Right cardiac atrium (tissue), 5 donors: Measurements from ENCODE around the gene SH3PXD2A. TPM values are rescaled to one million over a fixed set of nuclear protein-coding genes. Genes with fewer than 3 reads are reported as not detected.

Experiments
- ATAC-seq, 2 donors: fragments of 200-7000 bp; cut with Tn5 transposase; one replicate each; pipeline versions ENCODE4 v1.8.0 to v1.9.1; 2020; ENCODE audit warnings: moderate library complexity in 2 of 2, mild to moderate bottlenecking in 1 of 2
- DNase-seq, 3 donors: peaks; one replicate each; pipeline ENCODE4 v3.0.0-alpha.2; 2020
- H3K27ac ChIP-seq: one replicate; pipeline ENCODE4 v1.5.1; 2013; ENCODE audit warnings: mild to moderate bottlenecking, low read length, control low read depth, moderate library complexity
- H3K27me3 ChIP-seq: one replicate; pipeline ENCODE4 v1.6.1; 2013; ENCODE audit not compliant: control insufficient read depth, insufficient read depth
- H3K4me1 ChIP-seq: one replicate; pipeline ENCODE4 v1.6.1; 2013; ENCODE audit warnings: low read length; ENCODE audit not compliant: control insufficient read depth, insufficient read depth
- H3K4me3 ChIP-seq: one replicate; pipeline ENCODE4 v1.5.1; 2013; ENCODE audit warnings: low read length, control low read depth
- H3K9me3 ChIP-seq: one replicate; pipeline ENCODE4 v1.6.1; 2013; ENCODE audit warnings: low read length; ENCODE audit not compliant: control insufficient read depth
- WGBS: extraction: QIAGEN DNeasy Blood & Tissue Kit; methylation state at CpG from one replicate; pipeline ENCODE4 v1.1.7; 2013; 5-methylcytosine and 5-hydroxymethylcytosine counted together
- intact Hi-C, 4 donors: fragments of 100-400 bp; cut with DNase I; formaldehyde crosslinking; loops; one replicate each; pipeline versions ENCODE4 v1.11.0 to v1.14.0; 2022 to 2023
- polyA plus RNA-seq: library from polyadenylated mRNA; stranded (reverse); fragments of 200-250 nt; gene quantifications from one replicate; pipeline ENCODE4 v1.2.3, GENCODE V29; 2013
- total RNA-seq, 4 donors: library from RNA; stranded (reverse); fragmentation: NEBNext Ultra II Directional; extraction: Animal tissue kit (Norgen Biotek cat#: 25700); gene quantifications; one replicate each; pipeline ENCODE4 v1.2.1, GENCODE V29; 2021
- donor health status: healthy with polysubstance abuse.
- donor health status: DM: no; HTN: yes; CAD: no.
- donor health status: DM: no; HTN: no; CAD: no.
- donor health status: DM: no; HTN: yes; CAD: no; lungs with severe emphysema.
- donor health status: DM: yes; HTN: yes; CAD: no.

Gene SH3PXD2A
- total and polyA plus RNA-seq, 5 donors = 13.5 to 31.7 (median 30.9) TPM

- intact Hi-C loops = loop anchor here in 1 of 4 donors (5.0 kb wide), 1 partner anchor 146 kb away; the partner anchor contains the start of gene SH3PXD2A
- no peak for ATAC-seq
- WGBS = 89% methylated on average over 15 of the region's 15 CpGs
- peak in 1 of 3 donors; percentile 36 for DNase-seq
- no peaks in the 10 kb centered on the region for H3K27me3 ChIP-seq
- peaks cover 3% of the 10 kb centered on the region for H3K4me1 ChIP-seq
- no peak overlapping the region for H3K4me3 ChIP-seq
- no peaks in the 10 kb centered on the region for H3K9me3 ChIP-seq
- H3K27ac ChIP-seq = no peak overlapping the region
Measured at GRCh38 chr10:103711351-103711994, 143.9 kb downstream of the SH3PXD2A start.

- peak in 1 of 3 donors; percentile 19 for DNase-seq
- intact Hi-C loops = loop anchor here in 1 of 4 donors (5.0 kb wide), 1 partner anchor 147 kb away; the partner anchor contains the start of gene SH3PXD2A
- no peaks in the 10 kb centered on the region for H3K9me3 ChIP-seq
- H3K4me3 ChIP-seq = no peak overlapping the region
- no peak overlapping the region for H3K27ac ChIP-seq
- no peak for ATAC-seq
- H3K27me3 ChIP-seq = no peaks in the 10 kb centered on the region
- WGBS = 87% methylated on average over 4 of the region's 4 CpGs
- H3K4me1 ChIP-seq = peaks cover 3% of the 10 kb centered on the region
Measured at GRCh38 chr10:103710490-103710889, 144.9 kb downstream of the SH3PXD2A start.

GRCh38 chr10:103709341-103709920 lies 145.9 kb downstream of the SH3PXD2A start:
- no peak overlapping the region for H3K4me3 ChIP-seq
- intact Hi-C loops = no loop called here
- DNase-seq (no peak), ATAC-seq (no peak)
- no peaks in the 10 kb centered on the region for H3K9me3 ChIP-seq
- H3K4me1 ChIP-seq = peaks cover 3% of the 10 kb centered on the region
- 80% methylated on average over 8 of the region's 8 CpGs for WGBS
- no peak overlapping the region for H3K27ac ChIP-seq
- no peaks in the 10 kb centered on the region for H3K27me3 ChIP-seq

- ATAC-seq = no peak
- no peaks in the 10 kb centered on the region for H3K27me3 ChIP-seq
- intact Hi-C loops = no loop called here
- WGBS = 57% methylated on average over 6 of the region's 6 CpGs
- H3K4me1 ChIP-seq = peaks cover 3% of the 10 kb centered on the region
- no peaks in the 10 kb centered on the region for H3K9me3 ChIP-seq
- H3K27ac ChIP-seq = no peak overlapping the region
- peak in 1 of 3 donors; percentile 5 for DNase-seq
- no peak overlapping the region for H3K4me3 ChIP-seq
Measured at GRCh38 chr10:103708627-103709288, 146.6 kb downstream of the SH3PXD2A start.

- no peak for ATAC-seq
- Histone ChIP-seq H3K27me3 (no peaks in the 10 kb centered on the region), H3K27ac (no peak overlapping the region), H3K4me3 (no peak overlapping the region), H3K4me1 (peaks cover 3% of the 10 kb centered on the region), H3K9me3 (no peaks in the 10 kb centered on the region)
- peak in 1 of 3 donors; percentile 34 for DNase-seq
- intact Hi-C loops = no loop called here
- WGBS = 73% methylated on average over 10 of the region's 10 CpGs
Measured at GRCh38 chr10:103707956-103708626, 147.3 kb downstream of the SH3PXD2A start.

- Histone ChIP-seq H3K9me3 (no peaks in the 10 kb centered on the region), H3K4me1 (peaks cover 3% of the 10 kb centered on the region), H3K4me3 (no peak overlapping the region), H3K27me3 (no peaks in the 10 kb centered on the region), H3K27ac (no peak overlapping the region)
- ATAC-seq (no peak), DNase-seq (peak in 1 of 3 donors; percentile 19)
- intact Hi-C loops = no loop called here
- WGBS = 81% methylated on average over 6 of the region's 6 CpGs
Measured at GRCh38 chr10:103706762-103707161, 148.6 kb downstream of the SH3PXD2A start.

GRCh38 chr10:103706047-103706446 lies 149.3 kb downstream of the SH3PXD2A start:
- no peaks in the 10 kb centered on the region for H3K27me3 ChIP-seq
- intact Hi-C loops = no loop called here
- WGBS = 82% methylated on average over 5 of the region's 5 CpGs
- no peak overlapping the region for H3K27ac ChIP-seq
- DNase-seq (peak in 1 of 3 donors; percentile 23), ATAC-seq (no peak)
- H3K4me3 ChIP-seq = no peak overlapping the region
- peaks cover 3% of the 10 kb centered on the region for H3K4me1 ChIP-seq
- no peaks in the 10 kb centered on the region for H3K9me3 ChIP-seq

- 68% methylated on average over 13 of the region's 13 CpGs for WGBS
- no peak overlapping the region for H3K27ac ChIP-seq
- peaks cover 3% of the 10 kb centered on the region for H3K4me1 ChIP-seq
- no peaks in the 10 kb centered on the region for H3K9me3 ChIP-seq
- DNase-seq (peak in 1 of 3 donors; percentile 41), ATAC-seq (no peak)
- no peaks in the 10 kb centered on the region for H3K27me3 ChIP-seq
- intact Hi-C loops = no loop called here
- H3K4me3 ChIP-seq = no peak overlapping the region
Measured at GRCh38 chr10:103703941-103704919, 151.1 kb downstream of the SH3PXD2A start.

- WGBS = 67% methylated on average over 1 of the region's 1 CpG
- Histone ChIP-seq H3K4me1 (peaks cover 2% of the 10 kb centered on the region), H3K9me3 (no peaks in the 10 kb centered on the region), H3K27me3 (no peaks in the 10 kb centered on the region), H3K27ac (no peak overlapping the region), H3K4me3 (no peak overlapping the region)
- intact Hi-C loops = no loop called here
- no peak for ATAC-seq
- DNase-seq = no peak
Measured at GRCh38 chr10:103701380-103702222, 153.8 kb downstream of the SH3PXD2A start.

GRCh38 chr10:103700436-103700715 lies 155.0 kb downstream of the SH3PXD2A start:
- DNase-seq = peak in 1 of 3 donors; percentile 5
- no peak overlapping the region for H3K27ac ChIP-seq
- no peak for ATAC-seq
- H3K4me1 ChIP-seq = peaks cover 5% of the 10 kb centered on the region
- H3K27me3 ChIP-seq = no peaks in the 10 kb centered on the region
- no peak overlapping the region for H3K4me3 ChIP-seq
- intact Hi-C loops = no loop called here
- no peaks in the 10 kb centered on the region for H3K9me3 ChIP-seq
